ENCODE measurements around the gene GATD1. TPM values are rescaled to one million over a fixed set of nuclear protein-coding genes. Genes with fewer than 3 reads are reported as not detected.

The GATD1 gene
- total RNA-seq, 4 donors from 2014 or later, result 22.1 to 41.4 (median 27.3) TPM

GRCh38 chr11:783581-784015 lies 6.3 kb upstream of the GATD1 start:
- WGBS, 2 donors, result 11 to 29% methylated on average over 12 to 24 of the region's 24 CpGs
- H3K27ac ChIP-seq, result peak overlapping the region in 3 of 4 donors; percentile 2 to 38 (median 4)
- H3K4me1 ChIP-seq, result peaks cover 0 to 19% (median 7%) of the 10 kb centered on the region in 4 donors
- no peaks in the 10 kb centered on the region for H3K9me3 ChIP-seq
- H3K4me3 ChIP-seq, result no peak overlapping the region
- peaks cover 0 to 58% (median 0%) of the 10 kb centered on the region in 3 donors for H3K36me3 ChIP-seq
- H3K27me3 ChIP-seq, result peaks cover 0 to 10% of the 10 kb centered on the region in 2 donors
- TF ChIP-seq CTCF (IDR thresholded peaks at IDR 0.05), result peak; percentile 57 to 76 (median 62)
- TF ChIP-seq POLR2A (IDR thresholded peaks at IDR 0.05), result no peak
- TF ChIP-seq EP300 (IDR thresholded peaks at IDR 0.05), result peak in 1 of 2 donors; percentile 8
- peak; percentile 17 to 52 for DNase-seq (ENCODE audit: low spot score in 2 of 2)

- no peak overlapping the region for H3K4me3 ChIP-seq
- peaks cover 0 to 57% (median 0%) of the 10 kb centered on the region in 3 donors for H3K36me3 ChIP-seq
- 53 to 74% methylated on average over 21 to 28 of the region's 36 CpGs for WGBS, 2 donors
- no peak for DNase-seq (ENCODE audit: low spot score in 2 of 2)
- H3K27me3 ChIP-seq, result peaks cover 0 to under 1% of the 10 kb centered on the region in 2 donors
- H3K4me1 ChIP-seq, result peaks cover 0 to 29% (median 12%) of the 10 kb centered on the region in 4 donors
- TF ChIP-seq POLR2A (IDR thresholded peaks at IDR 0.05) (no peak), CTCF (IDR thresholded peaks at IDR 0.05) (no peak), EP300 (IDR thresholded peaks at IDR 0.05) (no peak)
- no peak overlapping the region for H3K27ac ChIP-seq
- no peaks in the 10 kb centered on the region for H3K9me3 ChIP-seq
Measured at GRCh38 chr11:782264-783174, 5.2 kb upstream of the GATD1 start.

GRCh38 chr11:779955-780532 lies 2.8 kb upstream of the GATD1 start:
- Histone ChIP-seq H3K27me3 (no peaks in the 10 kb centered on the region), H3K4me1 (peaks cover 0 to 46% (median 28%) of the 10 kb centered on the region in 4 donors), H3K9me3 (no peaks in the 10 kb centered on the region), H3K4me3 (no peak overlapping the region), H3K27ac (no peak overlapping the region), H3K36me3 (peaks cover 0 to 32% (median 0%) of the 10 kb centered on the region in 3 donors)
- WGBS, 2 donors, result 89 to 94% methylated on average over 4 to 13 of the region's 16 CpGs
- DNase-seq (ENCODE audit: low spot score in 2 of 2), result no peak
- TF ChIP-seq POLR2A (IDR thresholded peaks at IDR 0.05), result no peak
- no peak for TF ChIP-seq EP300 (IDR thresholded peaks at IDR 0.05)
- no peak for TF ChIP-seq CTCF (IDR thresholded peaks at IDR 0.05)

- TF ChIP-seq CTCF (IDR thresholded peaks at IDR 0.05) (no peak), POLR2A (IDR thresholded peaks at IDR 0.05) (no peak), EP300 (IDR thresholded peaks at IDR 0.05) (no peak)
- H3K4me3 ChIP-seq, result no peak overlapping the region
- no peak overlapping the region for H3K27ac ChIP-seq
- no peak for DNase-seq (ENCODE audit: low spot score in 2 of 2)
- H3K27me3 ChIP-seq, result no peaks in the 10 kb centered on the region
- WGBS, 2 donors, result 87 to 90% methylated on average over 17 to 19 of the region's 23 CpGs
- peaks cover 0 to 27% (median 0%) of the 10 kb centered on the region in 3 donors for H3K36me3 ChIP-seq
- H3K9me3 ChIP-seq, result no peaks in the 10 kb centered on the region
- peaks cover 0 to 54% (median 29%) of the 10 kb centered on the region in 4 donors for H3K4me1 ChIP-seq
Measured at GRCh38 chr11:778976-779954, 2.0 kb upstream of the GATD1 start.

Measured in tibial nerve (tissue), 4 donors.